ENCODE measurements around the gene RNASEH2A.
A peak's percentile ranks its signal among the peaks of the same experiment; 100 is the strongest.
"Not testable (repeated sequence)": the region's sequence is repeated elsewhere in the genome, so short reads cannot be mapped to it uniquely, and the experiment has no call there.

Gene RNASEH2A

GRCh38 chr19:12794196-12794941 is 12.0 kb upstream of the RNASEH2A start:
- DNase-seq = no peak

GRCh38 chr19:12794971-12795381 is 11.4 kb upstream of the RNASEH2A start:
- DNase-seq = no peak

GRCh38 chr19:12796146-12797071 is 10.0 kb upstream of the RNASEH2A start:
- DNase-seq = peak; percentile 22 to 62 (median 51)

- no peak for DNase-seq
Observed at GRCh38 chr19:12797141-12797587, 9.2 kb upstream of the RNASEH2A start.

- DNase-seq = not testable (repeated sequence)
Observed at GRCh38 chr19:12797607-12798006, 8.8 kb upstream of the RNASEH2A start.

GRCh38 chr19:12799742-12800465 is 6.5 kb upstream of the RNASEH2A start:
- no peak for DNase-seq

- no peak for DNase-seq
Observed at GRCh38 chr19:12800466-12800770, 6.0 kb upstream of the RNASEH2A start.

- no peak for DNase-seq
Observed at GRCh38 chr19:12800923-12801465, 5.4 kb upstream of the RNASEH2A start.

- peak; percentile 27 to 78 (median 58) for DNase-seq
Observed at GRCh38 chr19:12801466-12802266, 4.7 kb upstream of the RNASEH2A start, which contains the start of the genes PRDX2 and THSD8. Gene PRDX2, minus strand, starts transcription at chr19:12801800. Its CDS starts 539 bp downstream, at chr19:12801261. Gene THSD8, plus strand, starts transcription at chr19:12802069. Its CDS starts 3 bp downstream, at chr19:12802072.

GRCh38 chr19:12802267-12803106 is 3.9 kb upstream of the RNASEH2A start:
- DNase-seq = no peak

GRCh38 chr19:12804051-12804450 is 2.3 kb upstream of the RNASEH2A start:
- no peak for DNase-seq

- DNase-seq = no peak
Observed at GRCh38 chr19:12815088-12815487, 8.7 kb downstream of the RNASEH2A start.

- not testable (repeated sequence) for DNase-seq
Observed at GRCh38 chr19:12817188-12817587, 10.8 kb downstream of the RNASEH2A start.

- DNase-seq = not testable (repeated sequence)
Observed at GRCh38 chr19:12817810-12818209, 11.4 kb downstream of the RNASEH2A start.

- DNase-seq = no peak
Observed at GRCh38 chr19:12821761-12822160, 15.4 kb downstream of the RNASEH2A start.

GRCh38 chr19:12825254-12826131 is 19.1 kb downstream of the RNASEH2A start:
- DNase-seq = no peak

GRCh38 chr19:12828494-12828893 is 22.1 kb downstream of the RNASEH2A start:
- DNase-seq = no peak

GRCh38 chr19:12833418-12833737 is 27.0 kb downstream of the RNASEH2A start:
- no peak for DNase-seq

- no peak for DNase-seq
Observed at GRCh38 chr19:12833738-12834565, 27.6 kb downstream of the RNASEH2A start.

All from activated naive CD4-positive, alpha-beta T cell (primary cell).